ENCODE results near the gene VSIR.

DNA sequence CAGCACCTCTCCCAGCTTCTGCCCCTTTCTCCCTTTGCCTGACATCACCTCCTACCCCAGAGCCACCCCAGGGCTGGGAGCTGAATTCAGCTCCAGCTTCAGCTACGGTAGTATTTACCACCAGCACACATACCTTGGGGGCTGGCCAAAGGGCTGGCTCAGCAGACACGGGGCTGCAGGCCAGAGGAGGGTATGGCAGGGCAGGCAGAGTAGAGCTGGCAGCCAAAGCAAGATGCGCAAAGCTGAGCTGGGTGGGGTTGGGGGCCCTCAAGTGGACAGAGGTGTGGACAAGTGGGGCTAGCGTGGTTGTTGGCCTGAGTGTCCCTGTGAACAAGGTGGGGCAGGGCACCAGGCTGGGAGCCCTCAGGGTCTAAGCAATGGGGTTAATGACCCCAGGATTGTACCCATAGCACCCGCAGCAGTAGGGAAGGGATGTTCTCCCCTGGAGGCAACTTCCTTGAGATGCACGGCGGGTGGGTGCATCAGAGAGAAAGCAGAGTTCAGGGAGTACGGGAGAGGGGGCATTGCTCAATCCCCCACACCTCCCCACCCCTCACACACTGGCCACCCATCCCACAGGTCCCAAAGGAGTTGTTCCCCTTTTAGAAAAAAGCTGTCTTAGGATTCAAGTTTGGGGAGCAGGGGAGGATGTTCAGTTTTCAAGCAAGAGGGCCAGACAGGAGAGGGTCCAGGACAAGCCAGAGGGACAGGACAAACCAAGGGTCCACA is 8.0 kb downstream of the VSIR start:
- TF ChIP-seq YY1 (IDR thresholded peaks at IDR 0.05; ENCODE audit: insufficient read depth, insufficient read length) (no peak), ZNF274 (IDR thresholded peaks at IDR 0.05; ENCODE audit: low read depth, low read length) (no peak), SUZ12 (IDR thresholded peaks at IDR 0.05; ENCODE audit: extremely low read depth, insufficient read depth, insufficient read length) (no peak)
